GM11168 (cell line): ENCODE measurements around the gene DDX42.

Experiments used
- in situ Hi-C: fragments of 300-500 bp; cut with MboI; formaldehyde crosslinking; loops from one replicate; pipeline ENCODE4 v1.12.0; 2022; ENCODE audit warnings: low sequenced_read_pairs; ENCODE audit not compliant: unreplicated experiment

The DDX42 gene

DNA sequence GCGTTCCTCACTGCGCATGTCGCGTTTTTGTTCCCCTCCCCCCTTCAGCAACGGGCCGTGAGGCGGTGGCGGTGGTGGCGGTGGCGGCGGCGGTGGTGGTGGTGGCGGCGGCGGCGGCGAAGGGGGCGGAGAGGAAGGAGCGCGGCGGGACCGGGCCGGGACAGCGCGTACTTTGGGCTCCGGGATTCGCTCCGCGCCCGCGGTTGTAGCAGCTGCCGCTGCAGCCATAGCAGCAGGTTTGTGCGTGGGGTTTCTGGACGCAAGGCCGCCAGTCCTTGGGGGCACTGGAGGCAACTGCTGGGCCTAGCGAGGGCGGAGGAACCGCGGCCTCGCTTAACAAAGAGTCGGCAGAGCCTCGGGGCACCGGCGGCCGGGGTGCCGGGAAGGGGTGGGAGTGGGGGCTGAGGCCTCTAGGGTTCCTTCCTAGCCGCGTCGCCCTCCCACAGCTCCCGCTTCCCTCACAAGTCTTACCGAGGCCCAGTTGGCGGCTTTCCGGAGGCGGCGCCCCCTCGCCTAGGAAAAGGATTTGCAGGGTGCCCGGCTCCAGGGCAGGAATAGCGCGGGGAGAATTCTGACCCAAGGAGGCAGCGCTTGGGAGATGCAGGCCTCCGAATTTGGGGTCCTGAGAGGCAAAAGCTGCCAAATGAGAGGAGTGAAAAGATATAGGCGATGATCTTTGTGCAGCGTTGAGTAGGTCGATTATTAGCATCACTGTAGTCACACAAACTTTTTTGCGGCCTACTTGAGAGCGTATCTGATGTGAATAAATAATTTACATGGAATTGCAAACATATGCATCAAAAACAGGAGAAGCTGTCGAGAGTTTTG lies at the start of gene DDX42:
DDX42 (plus strand) TSS at position 30 of the 828 bp plus-strand sequence. CDS start 12,880 bp downstream, outside the sequence.
- in situ Hi-C loops, result no loop called here

DNA sequence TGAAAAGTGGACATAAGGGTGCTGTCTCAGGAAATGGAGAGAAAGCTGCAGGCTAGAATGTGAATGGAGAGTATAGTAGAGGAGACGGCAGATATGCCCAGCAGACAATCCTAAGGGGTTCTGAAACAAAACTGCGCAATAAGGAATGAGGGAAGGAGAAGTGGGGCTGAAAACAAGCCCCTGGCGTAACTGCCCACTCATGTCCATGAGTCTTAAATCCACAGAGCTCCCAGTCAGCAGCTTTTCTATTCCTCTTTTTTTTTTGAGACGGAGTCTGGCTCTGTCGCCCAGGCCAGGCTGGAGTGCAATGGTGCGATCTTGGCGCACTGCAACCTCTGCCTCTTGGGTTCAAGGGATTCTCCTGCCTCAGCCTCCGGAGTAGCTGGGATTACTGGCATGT lies 38.3 kb upstream of the DDX42 start:
- in situ Hi-C loops, result no loop called here

- in situ Hi-C loops, result no loop called here
Observed at GRCh38 chr17:63740464-63741142, 33.4 kb upstream of the DDX42 start.

DNA sequence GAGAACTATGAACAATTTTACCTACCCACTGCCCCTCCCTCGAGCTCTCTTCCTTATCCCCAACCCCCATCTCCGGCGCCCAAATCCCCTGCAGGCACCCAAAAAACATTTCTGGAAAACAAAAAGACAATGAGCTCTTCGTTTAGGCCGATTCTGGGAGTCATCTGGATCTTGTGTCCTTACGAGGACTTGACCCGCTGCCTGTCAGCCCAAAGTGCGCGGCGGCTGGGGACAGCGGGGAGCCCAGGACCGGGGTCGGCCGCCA lies 32.9 kb upstream of the DDX42 start:
- in situ Hi-C loops, result no loop called here

DNA sequence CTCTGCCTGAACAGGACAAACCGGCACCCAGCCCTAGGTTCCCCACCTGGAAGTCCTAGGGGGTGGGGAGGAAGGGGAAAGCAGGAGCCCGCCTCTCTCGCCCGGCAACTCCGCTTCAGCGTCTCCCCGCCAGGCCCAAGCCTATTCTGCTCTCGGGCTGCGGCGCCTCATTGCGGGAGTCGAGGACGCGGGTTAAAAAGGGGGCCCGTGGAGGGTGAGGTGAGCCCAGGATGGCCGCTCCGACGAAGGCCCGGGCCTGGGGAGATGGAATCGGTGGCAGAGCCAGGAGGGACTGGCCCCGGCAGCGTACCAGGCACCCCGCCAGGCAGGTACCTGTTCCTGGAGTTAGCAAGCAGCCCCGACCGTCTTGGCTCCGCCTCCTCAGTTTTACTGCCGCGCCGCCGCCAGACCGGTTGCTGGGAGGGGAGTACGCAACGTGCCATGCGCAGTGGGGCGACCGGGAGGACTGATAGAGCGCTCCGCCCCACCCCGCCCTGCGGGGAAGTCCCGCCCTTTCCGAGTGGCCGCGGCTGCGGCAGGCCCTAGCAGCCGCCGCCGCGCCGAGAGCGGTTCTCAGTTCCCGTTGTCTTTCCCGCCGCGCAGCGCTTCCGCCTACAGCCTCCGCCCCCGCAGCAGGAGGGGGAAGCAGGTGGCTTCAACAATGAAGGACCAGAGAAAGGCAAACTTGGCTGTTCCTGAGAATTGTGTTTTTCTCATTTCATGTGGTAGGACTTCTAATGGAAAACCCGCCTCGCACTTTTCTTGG lies 32.4 kb upstream of the DDX42 start, which contains the start of gene STRADA:
STRADA (minus strand) TSS at position 392 of the 766 bp plus-strand sequence. CDS start 13,430 bp downstream, outside the sequence.
- in situ Hi-C loops, result no loop called here

DNA sequence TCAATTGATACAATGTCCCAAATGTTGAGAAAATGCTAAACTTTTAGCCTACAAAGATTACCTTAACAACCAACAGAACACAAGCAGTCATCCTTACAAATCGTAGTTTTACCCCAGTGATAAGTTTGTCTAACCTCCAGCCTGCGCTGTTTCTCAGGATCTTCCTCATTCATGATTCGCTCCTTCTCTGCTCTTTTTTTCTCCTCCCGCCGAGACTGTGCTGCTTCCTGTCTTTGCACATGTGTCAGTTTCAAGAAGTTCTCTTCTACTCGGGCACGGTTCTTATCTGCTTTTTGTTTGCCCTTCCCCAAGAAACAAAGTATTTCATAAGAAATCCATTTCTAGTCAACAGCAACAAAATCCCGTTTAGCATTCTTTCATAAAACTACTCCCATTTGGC lies 22.2 kb upstream of the DDX42 start:
- in situ Hi-C loops, result no loop called here

- in situ Hi-C loops, result no loop called here
Observed at GRCh38 chr17:63752707-63753106, 21.3 kb upstream of the DDX42 start.

DNA sequence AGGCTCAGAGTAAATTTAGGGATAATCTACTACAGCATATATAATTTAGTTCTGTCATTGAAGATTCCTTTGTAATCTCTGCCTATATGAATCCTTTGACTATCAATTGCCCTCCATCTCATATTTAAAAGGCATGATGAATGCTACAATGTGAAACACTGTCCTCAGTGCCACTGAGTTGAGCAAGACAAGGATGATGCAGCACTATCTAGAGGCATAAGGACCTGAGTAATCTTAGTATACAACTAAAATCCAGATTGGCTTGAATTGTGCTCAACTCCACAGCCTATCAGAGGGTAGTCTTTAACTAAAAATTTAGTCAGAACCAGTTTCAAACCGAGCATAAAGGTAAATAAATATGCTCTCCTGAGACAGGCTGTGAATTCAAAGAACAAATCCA lies 20.8 kb upstream of the DDX42 start:
- in situ Hi-C loops, result no loop called here

- in situ Hi-C loops, result no loop called here
Observed at GRCh38 chr17:63754046-63754445, 19.9 kb upstream of the DDX42 start.

DNA sequence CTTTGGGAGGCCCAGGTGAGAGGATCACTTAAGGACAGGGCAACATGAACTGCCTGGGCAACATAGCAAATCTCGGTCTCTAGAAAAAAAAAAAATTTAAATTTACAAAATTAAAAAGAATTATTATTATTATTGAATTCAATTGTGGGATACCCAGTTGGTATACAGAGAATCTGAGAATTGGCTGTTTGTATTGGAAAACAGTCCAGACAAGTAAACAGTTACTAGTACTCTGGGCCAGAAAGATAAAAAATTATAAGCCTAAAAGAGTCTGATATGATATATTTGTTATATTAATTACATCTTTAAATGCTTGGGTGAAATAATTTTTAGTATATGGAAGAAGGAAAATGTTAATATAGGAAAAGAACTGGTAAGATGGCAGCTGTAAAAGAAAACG lies 15.5 kb upstream of the DDX42 start:
- in situ Hi-C loops, result no loop called here

DNA sequence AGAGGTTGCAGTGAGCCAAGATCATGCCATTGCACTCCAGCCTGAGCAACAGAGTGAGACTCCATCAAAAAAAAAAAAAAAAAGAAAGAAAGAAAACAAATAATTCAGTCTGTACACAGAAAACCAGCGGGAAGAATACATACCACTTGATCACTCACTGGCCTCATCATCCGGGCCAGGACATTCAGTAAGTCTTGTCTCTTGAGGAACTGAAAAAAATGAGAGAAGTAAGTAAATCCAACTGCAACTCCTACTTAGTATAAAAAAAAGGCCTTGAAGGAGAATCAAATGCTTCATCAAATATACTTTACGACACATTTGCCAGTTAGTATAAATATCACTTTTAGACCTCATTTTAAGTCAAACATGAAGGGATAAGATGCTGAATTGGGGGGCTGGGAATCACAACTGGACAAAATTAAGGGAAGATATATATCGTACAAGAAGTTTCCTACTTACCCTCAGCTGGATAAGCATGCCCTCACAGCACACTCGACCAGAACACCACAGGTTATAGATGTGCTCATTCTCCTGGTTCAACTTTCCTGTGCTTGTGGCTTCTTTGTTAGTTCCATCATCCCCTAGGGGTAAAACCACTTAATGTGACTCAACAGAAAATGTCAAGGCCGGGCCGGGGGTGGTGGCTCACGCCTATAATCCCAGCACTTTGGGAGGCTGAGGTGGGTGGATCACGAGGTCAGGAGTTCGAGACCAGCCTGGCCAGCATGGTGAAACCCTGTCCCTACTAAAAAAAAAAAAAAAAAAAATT lies 13.0 kb upstream of the DDX42 start:
- in situ Hi-C loops, result no loop called here

- in situ Hi-C loops, result no loop called here
Observed at GRCh38 chr17:63762161-63763078, 11.6 kb upstream of the DDX42 start.

GRCh38 chr17:63764716-63765115 lies 9.3 kb upstream of the DDX42 start:
- in situ Hi-C loops, result no loop called here

GRCh38 chr17:63766754-63767153 lies 7.2 kb upstream of the DDX42 start:
- in situ Hi-C loops, result no loop called here

DNA sequence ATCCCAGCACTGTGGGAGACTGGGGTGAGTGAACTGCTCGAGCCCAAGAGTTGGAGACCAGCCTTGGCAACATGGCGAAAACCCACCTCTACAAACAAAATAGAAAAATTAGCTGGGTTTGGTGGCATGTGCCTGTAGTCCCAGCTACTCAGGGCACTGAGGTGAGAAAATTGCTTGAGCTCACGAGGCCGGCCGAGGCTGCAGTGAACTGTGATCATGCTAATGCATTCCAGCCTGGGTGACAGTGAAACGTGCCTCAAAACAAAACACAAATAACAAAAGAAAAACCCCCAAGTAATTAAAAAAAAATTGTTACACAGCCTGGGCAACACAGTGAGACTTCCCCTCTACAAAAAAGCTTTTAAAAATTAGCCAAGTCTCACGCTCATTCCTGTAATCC lies 5.5 kb upstream of the DDX42 start:
- in situ Hi-C loops, result no loop called here

- in situ Hi-C loops, result no loop called here
Observed at GRCh38 chr17:63772801-63773271, 1.1 kb upstream of the DDX42 start.

GRCh38 chr17:63773272-63774140 lies 464 bp upstream of the DDX42 start, which contains the start of gene CCDC47:
Gene CCDC47, minus strand, starts transcription at chr17:63773597. Its CDS starts 7,422 bp downstream, at chr17:63766175.
- in situ Hi-C loops, result no loop called here

DNA sequence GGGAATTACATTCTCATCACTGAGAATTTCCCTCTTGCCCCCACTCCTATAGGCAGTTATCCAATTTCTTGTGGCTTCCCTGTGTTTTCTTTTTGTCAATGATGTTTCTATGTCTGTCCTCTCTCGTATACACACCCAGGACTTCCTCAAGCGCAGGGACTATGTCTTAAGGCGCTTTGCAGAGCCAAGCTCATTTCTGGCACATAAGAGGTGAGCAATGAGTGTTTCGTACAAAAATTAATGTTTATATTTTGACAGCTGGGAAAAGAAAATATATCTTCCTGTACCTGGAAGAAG lies 947 bp downstream of the DDX42 start:
- in situ Hi-C loops, result no loop called here
